22Rv1 (cell line): ENCODE results near the gene NLK.

Experiments used
- H3K27ac ChIP-seq: fragments of 450-650 bp; 2 replicates; pipeline ENCODE4 v1.5.1; 2017
- CTCF ChIP-seq: fragments of 450-650 bp; IDR thresholded peaks from 2 replicates; pipeline ENCODE4 v1.5.1; 2017; ENCODE audit warnings: mild to moderate bottlenecking
- ZFX ChIP-seq: fragments of 450-650 bp; IDR thresholded peaks from 2 replicates; pipeline ENCODE4 v1.6.1; 2017; ENCODE audit warnings: antibody characterized with exemption, borderline replicate concordance

NLK gene

DNA sequence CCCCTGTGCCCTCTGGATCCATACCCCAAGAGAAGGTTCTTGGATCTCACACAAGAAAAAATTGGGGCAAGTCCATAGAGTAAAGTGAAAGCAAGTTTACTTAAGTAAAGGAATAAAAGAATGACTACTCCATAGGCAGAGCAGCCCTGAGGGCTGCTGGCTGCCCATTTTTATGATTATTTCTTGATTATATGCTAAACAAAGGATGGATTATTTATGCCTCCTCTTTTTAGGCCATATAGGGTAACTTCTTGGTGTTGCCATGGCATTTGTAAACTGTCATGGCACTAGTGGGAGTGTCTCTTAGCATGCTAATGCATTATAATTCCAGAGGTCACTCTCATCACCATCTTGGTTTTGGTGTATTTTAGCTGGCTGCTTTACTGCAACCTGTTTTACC, 70.8 kb downstream of the NLK start:
- TF ChIP-seq ZFX: no peak
- no peak for TF ChIP-seq CTCF
- no peak overlapping the region for H3K27ac ChIP-seq

DNA sequence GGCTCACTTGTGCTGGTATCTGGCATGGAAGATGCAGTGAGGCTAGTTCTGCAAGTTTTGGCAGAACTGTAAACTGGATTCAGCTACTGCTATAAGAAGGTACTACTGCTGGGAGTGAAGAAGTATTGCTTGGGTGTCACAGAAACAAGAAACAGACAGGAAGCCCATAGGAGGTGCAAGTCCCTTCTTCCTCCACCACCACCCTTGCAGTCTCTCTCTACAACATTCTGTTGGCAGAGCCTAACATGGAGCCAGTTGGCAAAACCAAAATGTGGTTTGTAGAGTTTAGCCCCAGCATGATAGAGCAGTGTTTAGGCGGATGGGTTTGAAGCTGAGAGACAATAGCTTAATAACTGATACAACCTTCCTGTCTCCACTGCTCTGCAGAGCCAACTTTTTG, 72.6 kb downstream of the NLK start:
- TF ChIP-seq CTCF (no peak), ZFX (no peak)
- H3K27ac ChIP-seq: no peak overlapping the region

GRCh38 chr17:28117304-28117703, 74.8 kb downstream of the NLK start:
- TF ChIP-seq CTCF (no peak), ZFX (no peak)
- H3K27ac ChIP-seq: no peak overlapping the region

DNA sequence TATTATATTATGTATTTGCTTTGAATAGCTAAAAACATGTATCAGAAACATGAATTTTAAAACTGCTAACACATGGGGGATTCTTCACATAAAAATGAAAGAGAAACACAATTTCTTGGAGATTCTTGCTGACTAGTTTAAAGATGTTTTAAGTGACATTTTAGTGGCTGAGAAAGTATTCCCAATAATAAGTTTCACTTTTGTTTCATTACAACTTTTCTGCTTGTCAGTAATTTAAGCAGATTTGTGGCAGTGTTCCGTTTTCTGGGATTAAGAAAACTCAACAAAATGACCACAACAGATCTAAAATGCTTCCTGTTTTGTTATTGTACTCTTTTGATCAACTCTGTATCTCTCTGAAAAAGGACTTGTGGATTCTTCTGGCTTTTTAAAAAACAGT, 75.9 kb downstream of the NLK start:
- no peak overlapping the region for H3K27ac ChIP-seq
- TF ChIP-seq ZFX (no peak), CTCF (no peak)

- no peak overlapping the region for H3K27ac ChIP-seq
- no peak for TF ChIP-seq ZFX
- TF ChIP-seq CTCF: no peak
Measured at GRCh38 chr17:28119046-28119445, 76.6 kb downstream of the NLK start.

- H3K27ac ChIP-seq: no peak overlapping the region
- no peak for TF ChIP-seq ZFX
- no peak for TF ChIP-seq CTCF
Measured at GRCh38 chr17:28119560-28119959, 77.1 kb downstream of the NLK start.

GRCh38 chr17:28120766-28121165, 78.3 kb downstream of the NLK start:
- no peak overlapping the region for H3K27ac ChIP-seq
- TF ChIP-seq CTCF (no peak), ZFX (no peak)
